HG02970 (cell line): ENCODE data around the gene TBC1D19.

Experiments
- ATAC-seq: cut with Tn5 transposase; IDR thresholded peaks from one replicate; pipeline ENCODE4 v1.9.1; 2021; ENCODE audit warnings: mild to moderate bottlenecking, moderate library complexity, moderate number of reproducible peaks; ENCODE audit not compliant: unreplicated experiment, low FRiP score

Gene TBC1D19

DNA sequence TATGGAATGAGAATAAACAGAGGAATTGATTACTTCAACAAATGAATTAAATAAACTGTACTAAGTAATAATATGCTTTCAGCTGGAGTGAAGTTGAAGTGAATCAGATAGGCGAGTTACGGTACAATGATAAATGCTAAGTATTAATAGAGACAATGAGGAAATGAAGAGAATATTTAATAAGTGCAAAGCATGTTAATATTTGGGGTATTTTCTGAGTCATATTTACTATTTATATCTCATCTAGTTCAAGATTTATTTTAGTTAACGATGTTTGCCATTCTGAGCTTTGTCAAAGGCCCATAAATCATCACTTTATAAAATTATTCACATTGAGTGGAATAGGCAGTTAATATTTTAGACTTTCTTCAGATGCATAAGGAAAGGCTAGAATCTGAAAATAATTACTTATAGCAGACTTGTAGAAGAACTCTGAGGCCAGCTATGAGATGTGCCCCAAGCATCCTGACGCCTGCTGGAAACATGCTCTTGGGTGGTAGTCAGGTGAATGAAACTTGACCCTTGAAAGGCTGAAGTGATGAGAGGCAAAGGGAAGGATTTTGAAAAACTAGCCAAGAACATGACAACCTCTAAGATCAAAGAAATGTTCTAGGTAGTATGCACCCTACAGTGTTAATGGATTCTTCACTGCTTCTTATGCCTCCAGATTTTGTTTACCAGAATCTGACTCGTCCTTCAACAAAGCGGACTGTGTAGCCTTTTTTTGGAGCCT, 142.9 kb downstream of the TBC1D19 start:
- no peak for ATAC-seq

GRCh38 chr4:26727844-26728243, 144.0 kb downstream of the TBC1D19 start:
- no peak for ATAC-seq

- no peak for ATAC-seq
Observed at GRCh38 chr4:26729027-26729426, 145.1 kb downstream of the TBC1D19 start.

GRCh38 chr4:26729547-26729946, 145.7 kb downstream of the TBC1D19 start:
- ATAC-seq: no peak

GRCh38 chr4:26731351-26732035, 147.6 kb downstream of the TBC1D19 start:
- ATAC-seq: no peak

DNA sequence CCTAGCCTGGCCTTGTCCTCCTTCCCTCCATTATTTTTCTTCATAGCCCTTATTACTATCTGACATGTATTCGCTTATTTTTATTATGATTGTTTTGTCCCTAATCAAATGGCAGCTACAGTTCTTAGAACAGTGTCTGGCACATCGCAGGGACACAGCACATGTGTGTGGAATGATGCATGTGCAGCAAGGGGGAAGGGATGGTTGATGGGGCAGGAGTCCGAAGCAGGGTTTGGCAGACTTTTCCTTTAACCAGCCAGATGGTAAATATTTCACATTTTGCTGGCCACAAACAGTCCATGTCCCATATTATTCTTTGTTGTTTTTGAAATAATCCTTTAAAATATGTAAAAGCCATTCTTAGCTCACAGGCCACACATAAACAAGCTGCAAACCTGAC, 148.5 kb downstream of the TBC1D19 start:
- ATAC-seq: no peak

DNA sequence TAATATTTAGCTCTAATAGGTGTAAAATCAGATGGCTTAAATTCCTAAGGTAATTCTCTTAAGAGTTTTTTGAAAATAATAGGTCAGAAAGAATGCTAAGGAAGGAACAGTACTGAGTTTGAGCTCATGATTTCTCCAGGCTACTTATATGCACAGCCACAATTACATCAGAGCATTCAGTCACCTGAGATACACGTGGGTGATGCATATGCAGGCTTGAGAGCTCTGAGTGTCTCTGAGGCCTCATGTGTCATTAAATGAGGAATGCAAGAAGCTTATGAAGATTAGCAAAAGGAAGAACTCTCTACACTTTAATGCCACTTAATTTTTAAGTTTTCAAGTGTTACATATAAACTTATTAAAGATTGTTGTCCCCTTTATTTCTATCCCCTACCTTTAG, 152.7 kb downstream of the TBC1D19 start:
- ATAC-seq: no peak

DNA sequence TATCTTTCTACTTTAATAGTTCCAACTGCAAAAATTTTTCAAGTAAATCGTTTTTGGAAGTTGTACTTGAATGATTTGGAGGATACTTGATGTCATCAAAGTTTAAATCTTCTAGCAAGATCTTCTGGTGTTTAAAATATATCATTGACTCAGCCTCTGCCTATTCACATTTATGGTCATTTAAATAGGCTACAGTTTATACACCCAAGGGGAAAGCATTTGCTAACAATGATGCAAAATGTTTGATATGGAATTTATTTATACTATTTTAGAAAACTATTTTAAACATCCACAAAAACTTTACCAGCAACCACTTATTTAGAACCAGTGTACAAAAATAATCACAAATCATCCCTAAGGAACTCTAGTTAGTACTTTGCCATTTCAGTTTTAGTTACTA, 153.5 kb downstream of the TBC1D19 start:
- no peak for ATAC-seq

- no peak for ATAC-seq
Observed at GRCh38 chr4:26741491-26741871, 157.6 kb downstream of the TBC1D19 start.

- ATAC-seq: peak; percentile 98
Observed at GRCh38 chr4:26746802-26747213, 162.9 kb downstream of the TBC1D19 start.

DNA sequence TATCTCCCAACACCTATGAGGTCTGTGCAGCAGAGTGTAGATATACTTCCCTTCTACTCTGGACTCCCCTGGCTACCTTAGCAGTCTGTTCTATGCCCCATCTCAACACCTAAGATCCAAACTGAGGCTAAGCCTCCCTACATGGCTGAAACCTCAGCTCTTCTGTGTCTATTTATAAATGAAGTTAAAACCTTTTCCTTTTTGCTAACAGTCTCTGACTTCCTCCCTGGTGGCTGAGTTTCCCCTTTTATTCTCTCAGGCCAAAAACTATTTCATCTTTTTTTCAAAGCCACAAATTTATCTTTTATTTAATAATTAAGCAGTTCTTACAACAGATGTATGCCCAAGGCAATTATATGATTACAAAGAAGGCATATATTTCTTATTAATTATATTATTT, 164.9 kb downstream of the TBC1D19 start:
- no peak for ATAC-seq

- no peak for ATAC-seq
Observed at GRCh38 chr4:26749867-26750266, 166.0 kb downstream of the TBC1D19 start.

DNA sequence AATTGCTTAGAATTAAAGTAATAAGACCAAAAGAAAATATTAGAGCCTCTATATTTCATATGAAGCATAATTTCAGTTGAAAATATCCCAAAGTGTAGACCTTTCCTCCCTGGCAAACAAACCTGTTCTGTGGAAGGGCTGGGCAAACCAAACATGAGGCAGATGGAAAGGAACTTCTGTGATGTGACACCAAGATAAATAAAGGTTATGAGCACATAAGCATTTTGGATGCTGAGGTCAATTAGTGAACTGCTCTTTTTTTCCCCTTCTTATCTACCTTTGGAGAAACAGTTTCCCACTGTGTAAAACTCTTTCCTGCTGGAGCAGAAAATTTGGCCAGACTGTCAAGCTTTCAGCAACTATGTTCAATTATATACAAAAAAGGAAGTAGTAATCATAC, 167.1 kb downstream of the TBC1D19 start:
- no peak for ATAC-seq

DNA sequence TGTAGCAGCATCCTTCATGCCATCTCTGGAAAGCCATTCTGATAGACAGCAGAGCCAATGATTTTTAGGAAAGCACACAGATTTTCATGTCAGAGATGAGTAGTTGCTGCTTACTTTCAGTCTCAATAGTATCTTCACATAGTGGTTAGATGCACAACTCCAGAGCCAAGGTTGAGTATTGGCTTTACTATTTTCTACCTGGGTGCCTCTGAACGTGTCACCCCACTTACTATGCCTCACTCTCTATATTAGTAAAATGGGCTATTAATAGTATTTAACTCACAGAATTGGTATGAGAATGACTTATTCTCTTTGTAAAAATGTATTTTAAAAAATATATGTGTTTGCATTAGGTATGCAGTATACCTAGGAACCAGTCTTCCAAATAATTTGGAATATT, 168.0 kb downstream of the TBC1D19 start:
- peak; percentile 61 for ATAC-seq

DNA sequence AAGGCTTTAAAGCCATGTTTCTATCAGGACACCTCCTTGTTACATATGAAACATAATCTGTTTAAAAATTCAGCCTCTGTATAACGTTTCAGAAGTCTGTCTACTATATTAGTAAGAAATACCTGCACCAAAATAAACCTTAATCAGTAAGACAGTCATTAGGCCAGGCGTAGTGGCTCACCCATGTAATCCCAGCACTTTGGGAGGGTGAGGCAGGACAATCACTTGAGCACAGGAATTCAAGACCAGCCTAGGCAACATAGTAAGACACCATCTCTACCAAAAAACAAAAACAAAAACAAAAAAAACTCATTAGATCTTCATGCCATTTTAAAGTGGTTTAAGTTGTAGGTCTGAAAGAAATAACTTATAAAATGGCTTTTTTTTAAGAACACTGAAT, 169.3 kb downstream of the TBC1D19 start:
- no peak for ATAC-seq

DNA sequence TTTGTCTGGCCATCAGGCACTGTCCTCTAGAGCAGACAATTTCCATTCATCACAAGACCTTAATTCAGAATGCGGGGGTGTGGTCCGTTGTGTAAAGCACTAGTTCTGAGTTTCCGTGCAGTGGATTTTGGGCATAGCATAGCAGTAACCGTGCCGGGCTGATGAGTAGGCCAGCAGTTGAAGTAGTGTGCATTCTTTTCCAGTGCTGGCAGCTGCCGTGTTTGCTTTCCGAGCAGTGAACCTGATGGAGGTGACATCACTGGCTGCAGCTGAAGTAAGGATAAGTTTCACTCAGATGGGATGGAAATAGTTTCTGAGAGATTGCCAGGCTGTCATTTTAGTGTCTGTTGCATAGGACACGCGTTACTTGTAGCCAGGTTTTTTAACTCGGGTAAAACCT, 169.7 kb downstream of the TBC1D19 start:
- ATAC-seq: no peak

DNA sequence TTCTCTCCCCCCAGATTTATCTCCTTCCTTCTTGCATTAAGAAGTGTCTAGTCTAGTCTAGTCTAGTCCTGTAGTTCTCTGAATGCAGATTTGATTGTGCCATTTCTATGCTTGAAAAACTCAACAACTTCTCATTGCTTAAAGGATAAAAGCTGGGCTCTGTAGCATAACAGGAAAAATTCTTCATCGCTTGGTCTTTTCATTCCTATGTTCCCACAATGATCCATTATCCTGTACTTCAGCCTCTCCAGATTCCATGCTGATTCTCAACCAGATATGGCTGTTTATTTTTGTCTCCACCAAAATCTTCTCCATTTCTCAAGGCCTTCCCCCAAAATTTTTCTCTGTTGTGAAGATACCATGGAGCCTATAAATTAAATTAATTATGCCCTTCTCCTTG, 173.9 kb downstream of the TBC1D19 start:
- ATAC-seq: no peak

DNA sequence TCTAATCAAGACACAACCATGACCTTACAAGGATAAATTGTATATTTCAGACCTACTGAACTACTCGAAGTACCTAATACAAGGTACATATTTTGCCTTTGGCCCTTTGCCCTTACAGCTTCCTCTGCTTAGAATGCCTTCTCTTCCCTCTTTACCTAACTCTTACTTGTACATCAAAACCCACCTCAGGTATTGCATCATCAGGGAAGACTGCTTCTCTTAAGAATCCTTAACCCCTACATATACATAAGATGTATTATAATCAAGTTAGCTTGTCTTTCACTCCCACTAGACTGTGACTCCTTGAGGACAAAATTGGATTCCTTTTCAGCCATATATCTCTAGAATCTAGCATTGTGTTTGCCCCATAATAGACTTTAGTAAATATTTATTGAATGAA, 175.0 kb downstream of the TBC1D19 start:
- no peak for ATAC-seq

- ATAC-seq: no peak
Observed at GRCh38 chr4:26762650-26763049, 178.8 kb downstream of the TBC1D19 start.

DNA sequence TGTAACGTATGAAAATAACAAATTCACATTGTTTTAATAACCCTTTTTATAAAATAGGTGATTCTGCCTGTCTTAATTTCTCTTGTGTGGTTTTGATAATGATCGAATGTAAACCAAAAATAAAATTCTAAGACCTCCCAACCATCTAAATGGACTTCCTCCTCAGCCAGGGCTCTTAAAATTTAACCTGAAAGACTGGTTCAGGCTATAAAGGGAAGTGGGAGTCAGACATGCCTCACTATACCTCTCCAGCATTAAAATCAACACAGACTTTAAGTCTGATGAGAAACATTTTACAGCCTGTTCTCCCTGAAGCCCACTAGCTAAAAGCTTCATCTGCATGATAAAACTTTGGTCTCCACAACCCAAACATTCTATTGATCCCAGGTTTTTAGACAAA, 179.2 kb downstream of the TBC1D19 start:
- no peak for ATAC-seq

DNA sequence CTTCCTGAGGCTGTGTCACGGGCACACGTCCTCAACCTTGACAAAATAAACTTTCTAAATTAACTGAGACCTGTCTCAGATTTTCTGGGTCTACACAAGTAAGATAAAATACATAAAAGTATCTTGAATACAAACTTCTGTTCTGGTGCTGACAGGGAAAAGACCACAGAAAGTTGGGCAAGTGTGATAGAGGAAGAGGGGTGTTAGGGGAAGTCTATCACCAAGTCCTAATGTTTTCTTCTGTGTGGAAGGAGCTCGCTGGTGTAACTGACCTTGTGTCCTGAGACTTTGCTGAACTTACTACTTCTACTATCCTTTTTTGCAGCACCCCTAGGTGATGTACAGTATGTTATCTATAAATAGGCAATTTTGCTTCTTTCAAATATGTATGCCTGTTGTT, 179.8 kb downstream of the TBC1D19 start:
- no peak for ATAC-seq

GRCh38 chr4:26764231-26764630, 180.3 kb downstream of the TBC1D19 start:
- no peak for ATAC-seq
